Mesenchymal stem cell (in vitro differentiated cells and primary cell): Measurements from ENCODE around the gene CIAO1.
A peak's percentile ranks its signal among the peaks of the same experiment; 100 is the strongest.

Experiments
- DNase-seq: peaks from one replicate; pipeline ENCODE4 v3.0.0-alpha.2; 2013
- H2AFZ ChIP-seq: one replicate; pipeline ENCODE4 v1.6.1; 2013; ENCODE audit warnings: low read depth, mild to moderate bottlenecking, control low read depth, inconsistent platforms, low read length, moderate library complexity
- H2AK5ac ChIP-seq: 2 replicates; pipeline ENCODE4 v1.6.1; 2013; ENCODE audit warnings: low read length, moderate library complexity, mild to moderate bottlenecking, inconsistent platforms; ENCODE audit not compliant: severe bottlenecking
- H2BK120ac ChIP-seq: one replicate; pipeline ENCODE4 v1.6.1; 2013; ENCODE audit warnings: low read depth, mild to moderate bottlenecking, inconsistent platforms, low read length, moderate library complexity
- H2BK12ac ChIP-seq, 2 experiments: one replicate each; pipeline ENCODE4 v1.6.1; 2013; ENCODE audit warnings: inconsistent platforms in 2 of 2, low read length in 2 of 2, mild to moderate bottlenecking in 2 of 2, moderate library complexity in 2 of 2, control low read depth in 1 of 2
- H2BK15ac ChIP-seq: one replicate; pipeline ENCODE4 v1.6.1; 2013; ENCODE audit warnings: mild to moderate bottlenecking, low read depth, inconsistent platforms; ENCODE audit not compliant: poor library complexity, severe bottlenecking
- H2BK5ac ChIP-seq: 2 replicates; pipeline ENCODE4 v1.6.1; 2013; ENCODE audit warnings: low read depth, mild to moderate bottlenecking, low read length, control low read depth, inconsistent platforms; ENCODE audit not compliant: poor library complexity, severe bottlenecking
- H3K14ac ChIP-seq, 2 experiments: one replicate each; pipeline ENCODE4 v1.6.1; 2013; ENCODE audit warnings: inconsistent platforms in 2 of 2, low read length in 2 of 2, control low read depth in 1 of 2, mild to moderate bottlenecking in 1 of 2, moderate library complexity in 1 of 2
- H3K18ac ChIP-seq, 2 experiments: one replicate each; pipeline ENCODE4 v1.6.1; 2013; ENCODE audit warnings: inconsistent platforms in 2 of 2, low read length in 2 of 2, control low read depth in 1 of 2, low read depth in 1 of 2, mild to moderate bottlenecking in 1 of 2
- H3K23ac ChIP-seq, 2 experiments: one replicate each; pipeline ENCODE4 v1.6.1; 2013; ENCODE audit warnings: inconsistent platforms in 2 of 2, low read length in 2 of 2, mild to moderate bottlenecking in 2 of 2, moderate library complexity in 2 of 2, control low read depth in 1 of 2
- H3K27ac ChIP-seq: 2 replicates; pipeline ENCODE4 v1.5.1; 2013; ENCODE audit warnings: mild to moderate bottlenecking, moderate library complexity, low read length, control low read depth, inconsistent platforms; ENCODE audit not compliant: poor library complexity, severe bottlenecking
- H3K27me3 ChIP-seq, 2 experiments: 2 replicates each; pipeline versions ENCODE4 v1.6.1 to v1.7.0; 2013; ENCODE audit warnings: low read length in 2 of 2, mild to moderate bottlenecking in 2 of 2, moderate library complexity in 2 of 2, control low read depth in 1 of 2, inconsistent platforms in 1 of 2; ENCODE audit not compliant: control insufficient read depth in 1 of 2, insufficient read depth in 1 of 2
- H3K36me3 ChIP-seq, 2 experiments: 2 replicates each; pipeline versions ENCODE4 v1.6.1 to v1.7.0; 2013; ENCODE audit warnings: low read length in 2 of 2, control low read depth in 1 of 2, inconsistent platforms in 1 of 2, low read depth in 1 of 2, mild to moderate bottlenecking in 1 of 2; ENCODE audit not compliant: insufficient read depth in 2 of 2, control insufficient read depth in 1 of 2
- H3K4ac ChIP-seq, 2 experiments: one replicate each; pipeline ENCODE4 v1.6.1; 2013; ENCODE audit warnings: inconsistent platforms in 2 of 2, low read length in 2 of 2, mild to moderate bottlenecking in 2 of 2, moderate library complexity in 2 of 2, control low read depth in 1 of 2, low read depth in 1 of 2
- H3K4me1 ChIP-seq: 2 replicates; pipeline ENCODE4 v1.6.1; 2013; ENCODE audit warnings: low read depth, low read length, control low read depth; ENCODE audit not compliant: control insufficient read depth, insufficient read depth
- H3K4me2 ChIP-seq: 2 replicates; pipeline ENCODE4 v1.6.1; 2013; ENCODE audit warnings: low read length, mild to moderate bottlenecking, inconsistent platforms; ENCODE audit not compliant: poor library complexity, severe bottlenecking
- H3K4me3 ChIP-seq, 2 experiments: 2 replicates each; pipeline versions ENCODE4 v1.5.1 to v1.7.0; 2013; ENCODE audit warnings: low read length in 2 of 2, mild to moderate bottlenecking in 2 of 2, control low read depth in 1 of 2, low read depth in 1 of 2; ENCODE audit not compliant: insufficient read depth in 1 of 2
- H3K79me1 ChIP-seq: replicated peaks from 2 replicates; pipeline ENCODE4 v1.6.1; 2013; ENCODE audit warnings: mild to moderate bottlenecking, control low read depth, low read length, inconsistent platforms; ENCODE audit not compliant: poor library complexity, severe bottlenecking
- H3K9ac ChIP-seq: 2 replicates; pipeline ENCODE4 v1.7.0; 2013; ENCODE audit warnings: mild to moderate bottlenecking, low read length, moderate library complexity
- H3K9me3 ChIP-seq: 2 replicates; pipeline ENCODE4 v1.7.0; 2013; ENCODE audit warnings: mild to moderate bottlenecking, low read length; ENCODE audit not compliant: control insufficient read depth
- H4K8ac ChIP-seq: one replicate; pipeline ENCODE4 v1.6.1; 2013; ENCODE audit warnings: inconsistent platforms, mild to moderate bottlenecking, low read length, moderate library complexity
- H4K91ac ChIP-seq: one replicate; pipeline ENCODE4 v1.6.1; 2013; ENCODE audit warnings: mild to moderate bottlenecking, low read length, inconsistent platforms
- WGBS: methylation state at CpG from one replicate; pipeline ENCODE4 v1.1.7; 2013; ENCODE audit warnings: mixed read lengths; 5-methylcytosine and 5-hydroxymethylcytosine counted together

Gene CIAO1

GRCh38 chr2:96318723-96319122 is 52.7 kb downstream of the CIAO1 start:
- Histone ChIP-seq H3K79me1 (no peaks in the 10 kb centered on the region), H3K36me3 (no peaks in the 10 kb centered on the region), H3K9me3 (no peaks in the 10 kb centered on the region), H2BK12ac (no peak overlapping the region), H2AK5ac (no peak overlapping the region), H4K91ac (no peak overlapping the region), H3K18ac (no peak overlapping the region), H4K8ac (no peak overlapping the region), H2BK15ac (no peak overlapping the region), H3K14ac (no peak overlapping the region), H3K9ac (no peak overlapping the region), H2BK120ac (no peak overlapping the region), H3K23ac (no peak overlapping the region), H2AFZ (no peak overlapping the region), H3K4ac (no peak overlapping the region), H3K27ac (no peak overlapping the region), H3K27me3 (peaks cover 13 to 23% of the 10 kb centered on the region in 2 experiments), H2BK5ac (no peak overlapping the region), H3K4me1 (peaks cover 12% of the 10 kb centered on the region), H3K4me3 (no peak overlapping the region), H3K4me2 (no peak overlapping the region)
- WGBS, result no CpG with 5 or more reads among the region's 4 CpGs
- no peak for DNase-seq

GRCh38 chr2:96319396-96319795 is 53.4 kb downstream of the CIAO1 start:
- Histone ChIP-seq H3K79me1 (no peaks in the 10 kb centered on the region), H3K9ac (no peak overlapping the region), H3K23ac (no peak overlapping the region), H3K18ac (no peak overlapping the region), H3K4ac (no peak overlapping the region), H2AK5ac (no peak overlapping the region), H3K9me3 (no peaks in the 10 kb centered on the region), H2BK120ac (no peak overlapping the region), H2AFZ (no peak overlapping the region), H2BK12ac (no peak overlapping the region), H3K4me3 (no peak overlapping the region), H3K27ac (no peak overlapping the region), H4K91ac (no peak overlapping the region), H3K36me3 (no peaks in the 10 kb centered on the region), H3K4me2 (no peak overlapping the region), H3K14ac (no peak overlapping the region), H3K4me1 (peaks cover 12% of the 10 kb centered on the region), H2BK15ac (no peak overlapping the region), H4K8ac (no peak overlapping the region), H2BK5ac (no peak overlapping the region), H3K27me3 (peaks cover 13 to 29% of the 10 kb centered on the region in 2 experiments)
- DNase-seq, result no peak
- 75% methylated on average over 1 of the region's 1 CpG for WGBS

GRCh38 chr2:96320326-96320725 is 54.3 kb downstream of the CIAO1 start:
- no peak overlapping the region for H2AFZ ChIP-seq
- H3K9ac ChIP-seq, result no peak overlapping the region
- H3K18ac ChIP-seq, result no peak overlapping the region
- no peaks in the 10 kb centered on the region for H3K9me3 ChIP-seq
- peaks cover 16% of the 10 kb centered on the region for H3K4me1 ChIP-seq
- no peak for DNase-seq
- no peak overlapping the region for H3K14ac ChIP-seq
- no peak overlapping the region for H3K4me2 ChIP-seq
- no peak overlapping the region for H2BK12ac ChIP-seq
- no peak overlapping the region for H2BK120ac ChIP-seq
- no peak overlapping the region for H4K91ac ChIP-seq
- no peak overlapping the region for H3K23ac ChIP-seq
- no peak overlapping the region for H2AK5ac ChIP-seq
- H3K27ac ChIP-seq, result no peak overlapping the region
- H2BK5ac ChIP-seq, result no peak overlapping the region
- H3K79me1 ChIP-seq, result no peaks in the 10 kb centered on the region
- H2BK15ac ChIP-seq, result no peak overlapping the region
- peaks cover 13 to 35% of the 10 kb centered on the region in 2 experiments for H3K27me3 ChIP-seq
- no peaks in the 10 kb centered on the region for H3K36me3 ChIP-seq
- 96% methylated on average over 3 of the region's 3 CpGs for WGBS
- H3K4ac ChIP-seq, result no peak overlapping the region
- no peak overlapping the region for H4K8ac ChIP-seq
- H3K4me3 ChIP-seq, result no peak overlapping the region

GRCh38 chr2:96320728-96321622 is 55.0 kb downstream of the CIAO1 start:
- Histone ChIP-seq H3K4ac (no peak overlapping the region), H2BK15ac (no peak overlapping the region), H3K4me2 (peak overlapping the region; percentile 100), H3K4me3 (peak overlapping the region; percentile 64 to 91), H3K36me3 (no peaks in the 10 kb centered on the region), H2AFZ (peak overlapping the region; percentile 84), H3K4me1 (peaks cover 20% of the 10 kb centered on the region), H3K79me1 (no peaks in the 10 kb centered on the region), H3K18ac (peak overlapping the region in 1 of 2 experiments; percentile 88), H2AK5ac (no peak overlapping the region), H3K14ac (no peak overlapping the region), H4K91ac (no peak overlapping the region), H2BK5ac (no peak overlapping the region), H3K27ac (no peak overlapping the region), H2BK120ac (no peak overlapping the region), H3K23ac (peak overlapping the region in 1 of 2 experiments; percentile 54), H2BK12ac (peak overlapping the region in 1 of 2 experiments; percentile 15), H3K27me3 (peaks cover 13 to 39% of the 10 kb centered on the region in 2 experiments), H4K8ac (no peak overlapping the region), H3K9ac (peak overlapping the region; percentile 74), H3K9me3 (no peaks in the 10 kb centered on the region)
- WGBS, result 7% methylated on average over 41 of the region's 41 CpGs
- peak; percentile 52 for DNase-seq
